B cell (primary cell): ENCODE data around the gene LLPH. TPM values are rescaled to one million over a fixed set of nuclear protein-coding genes. Genes with fewer than 3 reads are reported as not detected.
"Not testable (repeated sequence)": the region's sequence is repeated elsewhere in the genome, so short reads cannot be mapped to it uniquely, and the experiment has no call there.

Experiments used
- ATAC-seq: fragments of 200-7000 bp; cut with Tn5 transposase; one replicate; pipeline ENCODE4 v1.10.0; 2021; ENCODE audit warnings: low read depth, mild to moderate bottlenecking, moderate number of reproducible peaks, moderate library complexity
- CTCF ChIA-PET: fragments of 350-600 bp; sonication (Branson Sonifier 250); formaldehyde crosslinking; loops from one replicate; lab custom pipeline; 2021; ENCODE audit warnings: antibody characterized with exemption, inconsistent platforms; lab: Charles Lee
- POLR2A ChIA-PET: fragments of 350-600 bp; sonication (Branson Sonifier 250); formaldehyde crosslinking; loops from one replicate; lab custom pipeline; 2021; ENCODE audit warnings: antibody characterized with exemption; lab: Charles Lee
- DNase-seq: peaks from one replicate; pipeline ENCODE4 v3.0.0; 2013
- H2AFZ ChIP-seq: 2 replicates; pipeline ENCODE4 v1.6.1; 2012; ENCODE audit warnings: mild to moderate bottlenecking, low read depth, low read length; ENCODE audit not compliant: insufficient read depth, poor library complexity, severe bottlenecking
- H3K27ac ChIP-seq, 2 donors: 1 replicate in 1 of 2; 2 replicates in 1 of 2; pipeline ENCODE4 v1.5.1; 2012 to 2013; ENCODE audit warnings: low read length in 2 of 2, mild to moderate bottlenecking in 2 of 2, moderate library complexity in 1 of 2
- H3K27me3 ChIP-seq, 4 experiments: fragments of 200-600 bp in 1 of 4; sonication (generic) in 1 of 4; replicated peaks in 1 of 4; 1 replicate in 2 of 4; 2 replicates in 2 of 4; pipeline versions ENCODE4 v1.6.1 to v1.7.0; 2013 to 2016; ENCODE audit warnings: low read length in 3 of 4, mild to moderate bottlenecking in 2 of 4, mixed read lengths in 1 of 4, moderate library complexity in 1 of 4; ENCODE audit not compliant: insufficient read depth in 4 of 4, control insufficient read depth in 3 of 4; ENCODE audit errors: control extremely low read depth in 1 of 4
- H3K36me3 ChIP-seq, 2 experiments: replicated peaks in 1 of 2; 1 replicate in 1 of 2; 2 replicates in 1 of 2; pipeline versions ENCODE4 v1.6.1 to v1.7.1; 2013; ENCODE audit warnings: low read length in 1 of 2; ENCODE audit not compliant: insufficient read depth in 2 of 2, control insufficient read depth in 1 of 2; ENCODE audit errors: control extremely low read depth in 1 of 2, extremely low read depth in 1 of 2
- H3K4me1 ChIP-seq, 2 donors: fragments of 200-600 bp in 1 of 2; sonication (generic) in 1 of 2; 1 replicate in 1 of 2; 2 replicates in 1 of 2; pipeline versions ENCODE4 v1.5.1 to v1.6.1; 2013 to 2017; ENCODE audit warnings: low read length in 2 of 2; ENCODE audit not compliant: control insufficient read depth in 2 of 2, insufficient read depth in 2 of 2
- H3K4me2 ChIP-seq: replicated peaks from 2 replicates; pipeline ENCODE3; 2012; ENCODE audit warnings: mild to moderate bottlenecking, low read depth, low read length; ENCODE audit not compliant: poor library complexity, severe bottlenecking
- H3K4me3 ChIP-seq, 5 experiments: fragments of 200-600 bp in 1 of 5; sonication (generic) in 1 of 5; 1 replicate in 3 of 5; 2 replicates in 2 of 5; pipeline versions ENCODE4 v1.5.1 to v1.7.0; 2011 to 2016; ENCODE audit warnings: low read length in 4 of 5, mild to moderate bottlenecking in 4 of 5, low read depth in 2 of 5, control low read depth in 1 of 5, moderate library complexity in 1 of 5; ENCODE audit not compliant: insufficient read depth in 1 of 5; ENCODE audit errors: control extremely low read depth in 1 of 5, extremely low read depth in 1 of 5
- H3K79me2 ChIP-seq: fragments of 200-600 bp; sonication (generic); one replicate; pipeline ENCODE4 v1.6.0; 2016; ENCODE audit warnings: low read length; ENCODE audit not compliant: control insufficient read depth, insufficient read depth
- H3K9ac ChIP-seq: fragments of 200-600 bp; sonication (generic); 2 replicates; pipeline ENCODE4 v1.6.1; 2017; ENCODE audit warnings: mild to moderate bottlenecking, low read length, moderate library complexity
- H3K9me3 ChIP-seq, 3 donors: one replicate each; pipeline versions ENCODE4 v1.6.1 to v1.7.1; 2013; ENCODE audit warnings: low read length in 2 of 3; ENCODE audit not compliant: control insufficient read depth in 2 of 3, insufficient read depth in 1 of 3; ENCODE audit errors: control extremely low read depth in 1 of 3
- H4K20me1 ChIP-seq: 2 replicates; pipeline ENCODE4 v1.6.0; 2012; ENCODE audit warnings: mild to moderate bottlenecking, low read length; ENCODE audit not compliant: insufficient read depth, control insufficient read depth, poor library complexity, severe bottlenecking
- H3K27ac Mint-ChIP-seq: one replicate; pipeline ENCODE4 v1.8.0; 2021; ENCODE audit warnings: mixed read lengths
- H3K27me3 Mint-ChIP-seq: one replicate; pipeline ENCODE4 v1.8.0; 2021; ENCODE audit warnings: mixed read lengths
- H3K4me1 Mint-ChIP-seq: one replicate; pipeline ENCODE4 v1.8.0; 2021; ENCODE audit warnings: mixed read lengths
- H3K4me3 Mint-ChIP-seq: one replicate; pipeline ENCODE4 v1.8.0; 2021; ENCODE audit warnings: mixed read lengths
- H3K9me3 Mint-ChIP-seq: one replicate; pipeline ENCODE4 v1.8.0; 2022; ENCODE audit warnings: mixed read lengths; ENCODE audit not compliant: insufficient read depth
- EZH2 ChIP-seq: IDR thresholded peaks from 2 replicates; pipeline ENCODE4 v1.6.1; 2012; ENCODE audit warnings: borderline replicate concordance, low read depth, mild to moderate bottlenecking, moderate library complexity, low read length; ENCODE audit not compliant: insufficient read depth, poor library complexity, severe bottlenecking
- WGBS: methylation state at CpG from one replicate; pipeline ENCODE4 v1.1.5; 2013; ENCODE audit warnings: missing lambda C conversion rate; ENCODE audit not compliant: insufficient coverage; 5-methylcytosine and 5-hydroxymethylcytosine counted together
- intact Hi-C: fragments of 100-400 bp; cut with micrococcal nuclease; formaldehyde crosslinking; loops from one replicate; pipeline ENCODE4 v1.10.0; 2022
- polyA plus RNA-seq: library from polyadenylated mRNA; depleted of rRNA; stranded (reverse); fragments of >200 nt; gene quantifications from 2 replicates; pipeline ENCODE4 v1.2.3, GENCODE V29; 2012
- total RNA-seq, 2 donors: library from RNA; stranded (reverse); fragments of 120-200 nt in 1 of 2; gene quantifications; 1 replicate in 1 of 2; 2 replicates in 1 of 2; pipeline versions ENCODE4 v1.2.3 to v1.2.4, GENCODE V29; 2013 to 2022
- TF ChIP-seq, protein P1 (sequence below): fragments of 200-600 bp; IDR thresholded peaks from one replicate; pipeline ENCODE4 v1.8.0; 2022; ENCODE audit warnings: antibody characterized with exemption, mild to moderate bottlenecking

Gene LLPH
- total and polyA plus RNA-seq, 2 donors (not counting 1 experiment from before 2014, with no cell fraction given): 2.1 to 23.4 TPM

GRCh38 chr12:66176105-66176900 is 45.8 kb upstream of the LLPH start:
- DNase-seq (no peak), ATAC-seq (no peak)
- Mint-ChIP-seq H3K27me3 (peaks cover 18% of the 10 kb centered on the region), H3K4me3 (no peak overlapping the region), H3K9me3 (no peaks in the 10 kb centered on the region), H3K4me1 (no peaks in the 10 kb centered on the region), H3K27ac (no peak overlapping the region)
- Histone ChIP-seq H3K4me1 (no peaks in the 10 kb centered on the region), H3K27ac (no peak overlapping the region), H4K20me1 (no peaks in the 10 kb centered on the region), H3K9ac (no peak overlapping the region), H3K4me2 (no peak overlapping the region), H3K9me3 (no peaks in the 10 kb centered on the region), H3K36me3 (no peaks in the 10 kb centered on the region), H2AFZ (no peak overlapping the region), H3K79me2 (no peaks in the 10 kb centered on the region), H3K4me3 (no peak overlapping the region), H3K27me3 (no peaks in the 10 kb centered on the region)
- WGBS: no CpG with 5 or more reads among the region's 1 CpG
- CTCF ChIA-PET: interaction anchor here (0.6 to 1.4 kb wide), 4 partner anchors 8 to 688 kb away, joined by 3 to 4 read pairs (median 3); no protein-coding TSS in a partner anchor
- POLR2A ChIA-PET: interaction anchor here (0.6 to 0.7 kb wide), 3 partner anchors 20 to 185 kb away, joined by 3 to 5 read pairs (median 3); no protein-coding TSS in a partner anchor
- TF ChIP-seq, protein P1, sequence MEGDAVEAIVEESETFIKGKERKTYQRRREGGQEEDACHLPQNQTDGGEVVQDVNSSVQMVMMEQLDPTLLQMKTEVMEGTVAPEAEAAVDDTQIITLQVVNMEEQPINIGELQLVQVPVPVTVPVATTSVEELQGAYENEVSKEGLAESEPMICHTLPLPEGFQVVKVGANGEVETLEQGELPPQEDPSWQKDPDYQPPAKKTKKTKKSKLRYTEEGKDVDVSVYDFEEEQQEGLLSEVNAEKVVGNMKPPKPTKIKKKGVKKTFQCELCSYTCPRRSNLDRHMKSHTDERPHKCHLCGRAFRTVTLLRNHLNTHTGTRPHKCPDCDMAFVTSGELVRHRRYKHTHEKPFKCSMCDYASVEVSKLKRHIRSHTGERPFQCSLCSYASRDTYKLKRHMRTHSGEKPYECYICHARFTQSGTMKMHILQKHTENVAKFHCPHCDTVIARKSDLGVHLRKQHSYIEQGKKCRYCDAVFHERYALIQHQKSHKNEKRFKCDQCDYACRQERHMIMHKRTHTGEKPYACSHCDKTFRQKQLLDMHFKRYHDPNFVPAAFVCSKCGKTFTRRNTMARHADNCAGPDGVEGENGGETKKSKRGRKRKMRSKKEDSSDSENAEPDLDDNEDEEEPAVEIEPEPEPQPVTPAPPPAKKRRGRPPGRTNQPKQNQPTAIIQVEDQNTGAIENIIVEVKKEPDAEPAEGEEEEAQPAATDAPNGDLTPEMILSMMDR: no peak
- no peak for TF ChIP-seq EZH2
- intact Hi-C loops: no loop called here

DNA sequence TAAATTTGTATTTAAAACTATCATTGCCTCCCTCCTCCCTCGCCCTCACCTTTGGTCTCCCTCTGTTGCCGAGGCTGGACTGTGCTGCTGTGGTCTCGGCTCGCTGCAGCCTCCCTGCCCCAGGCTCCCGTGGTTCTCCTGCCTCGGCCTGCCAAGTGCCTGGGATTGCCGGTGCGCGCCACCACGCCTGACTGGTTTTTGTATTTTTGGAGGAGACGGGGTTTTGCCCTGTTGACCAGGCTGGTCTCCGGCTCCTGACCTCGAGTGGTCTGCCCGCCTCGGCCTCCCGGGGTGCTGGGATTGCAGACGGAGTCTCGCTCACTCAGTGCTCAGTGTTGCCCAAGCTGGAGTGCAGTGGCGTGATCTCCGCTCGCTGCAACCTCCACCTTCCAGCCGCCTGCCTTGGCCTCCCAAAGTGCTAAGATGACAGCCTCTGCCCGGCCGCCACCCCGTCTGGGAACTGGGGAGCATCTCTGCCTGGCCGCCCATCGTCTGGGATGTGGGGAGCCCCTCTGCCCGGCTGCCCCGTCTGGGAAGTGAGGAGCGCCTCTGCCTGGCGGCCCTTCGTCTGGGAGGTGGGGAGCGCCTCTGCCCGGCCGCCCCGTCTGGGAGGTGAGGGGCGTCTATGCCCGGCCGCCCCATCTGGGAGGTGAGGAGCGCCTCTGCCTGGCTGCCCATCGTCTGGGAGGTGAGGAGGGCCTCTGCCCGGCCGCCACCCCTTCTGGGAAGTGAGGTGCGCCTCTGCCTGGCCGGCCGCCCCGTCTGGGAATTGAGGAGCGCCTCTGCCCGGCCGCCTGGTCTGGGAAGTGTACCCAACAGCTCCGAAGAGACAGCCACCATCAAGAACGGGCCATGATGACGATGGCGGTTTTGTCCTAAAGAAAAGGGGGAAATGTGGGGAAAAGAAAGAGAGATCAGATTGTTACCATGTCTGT is 44.1 kb upstream of the LLPH start:
- H3K4me1 Mint-ChIP-seq, H3K27me3 ChIP-seq, DNase-seq, H3K27ac Mint-ChIP-seq, H3K9me3 Mint-ChIP-seq, H3K4me3 Mint-ChIP-seq, H3K4me1 ChIP-seq, ATAC-seq, H3K79me2 ChIP-seq, H2AFZ ChIP-seq, CTCF ChIA-PET, POLR2A ChIA-PET, H4K20me1 ChIP-seq, H3K36me3 ChIP-seq, intact Hi-C loops, H3K4me2 ChIP-seq, H3K27ac ChIP-seq, H3K9me3 ChIP-seq, H3K9ac ChIP-seq, H3K4me3 ChIP-seq: not testable (repeated sequence)
- H3K27me3 Mint-ChIP-seq: peaks cover 18% of the 10 kb centered on the region
- WGBS: over 99% methylated on average over 41 of the region's 54 CpGs
